H1 (cell line): ENCODE measurements around the gene GPR157. TPM values are rescaled to one million over a fixed set of nuclear protein-coding genes. Genes with fewer than 3 reads are reported as not detected.

Experiments
- POLR2A ChIP-seq, 2 experiments: IDR thresholded peaks; 1 replicate in 1 of 2; 2 replicates in 1 of 2; pipeline ENCODE4 v1.6.1; 2011; ENCODE audit warnings: low read depth in 2 of 2, low read length in 2 of 2, mild to moderate bottlenecking in 2 of 2; ENCODE audit errors: control extremely low read depth in 1 of 2
- polyA plus RNA-seq, 7 experiments: library from polyadenylated mRNA; depleted of rRNA in 3 of 7; stranded (reverse) in 5 of 7; unstranded in 2 of 7; fragments of >200 nt in 5 of 7; fragments of 200-250 nt in 2 of 7; gene quantifications; 1 replicate in 5 of 7; 2 replicates in 1 of 7; 4 replicates in 1 of 7; pipeline versions ENCODE4 v1.2.1 to v1.2.3, GENCODE V29; 2011 to 2013; ENCODE audit warnings: missing spikeins in 2 of 7, mixed read lengths in 2 of 7
- total RNA-seq: library from RNA; stranded (reverse); fragmentation: NEBNext Ultra II Directional; extraction: Animal tissue kit (Norgen Biotek cat#: 25700); gene quantifications from 2 replicates; pipeline ENCODE4 v1.2.1, GENCODE V29; 2021
- TF ChIP-seq, protein P1 (sequence below): fragments of 300-600 bp; sonication (generic); IDR thresholded peaks from 2 replicates; pipeline ENCODE4 v1.7.1; 2012; ENCODE audit warnings: low read length, moderate library complexity, mild to moderate bottlenecking, inconsistent platforms; ENCODE audit not compliant: insufficient replicate concordance

Gene GPR157
- total and polyA plus RNA-seq, 2 of the 8 experiments (the other 6 are each of a cell fraction or from before 2014, with no cell fraction given), result 1.0 to 11.0 TPM

GRCh38 chr1:9105336-9105867, 23.5 kb downstream of the GPR157 start (continued):
- TF ChIP-seq, protein P1, sequence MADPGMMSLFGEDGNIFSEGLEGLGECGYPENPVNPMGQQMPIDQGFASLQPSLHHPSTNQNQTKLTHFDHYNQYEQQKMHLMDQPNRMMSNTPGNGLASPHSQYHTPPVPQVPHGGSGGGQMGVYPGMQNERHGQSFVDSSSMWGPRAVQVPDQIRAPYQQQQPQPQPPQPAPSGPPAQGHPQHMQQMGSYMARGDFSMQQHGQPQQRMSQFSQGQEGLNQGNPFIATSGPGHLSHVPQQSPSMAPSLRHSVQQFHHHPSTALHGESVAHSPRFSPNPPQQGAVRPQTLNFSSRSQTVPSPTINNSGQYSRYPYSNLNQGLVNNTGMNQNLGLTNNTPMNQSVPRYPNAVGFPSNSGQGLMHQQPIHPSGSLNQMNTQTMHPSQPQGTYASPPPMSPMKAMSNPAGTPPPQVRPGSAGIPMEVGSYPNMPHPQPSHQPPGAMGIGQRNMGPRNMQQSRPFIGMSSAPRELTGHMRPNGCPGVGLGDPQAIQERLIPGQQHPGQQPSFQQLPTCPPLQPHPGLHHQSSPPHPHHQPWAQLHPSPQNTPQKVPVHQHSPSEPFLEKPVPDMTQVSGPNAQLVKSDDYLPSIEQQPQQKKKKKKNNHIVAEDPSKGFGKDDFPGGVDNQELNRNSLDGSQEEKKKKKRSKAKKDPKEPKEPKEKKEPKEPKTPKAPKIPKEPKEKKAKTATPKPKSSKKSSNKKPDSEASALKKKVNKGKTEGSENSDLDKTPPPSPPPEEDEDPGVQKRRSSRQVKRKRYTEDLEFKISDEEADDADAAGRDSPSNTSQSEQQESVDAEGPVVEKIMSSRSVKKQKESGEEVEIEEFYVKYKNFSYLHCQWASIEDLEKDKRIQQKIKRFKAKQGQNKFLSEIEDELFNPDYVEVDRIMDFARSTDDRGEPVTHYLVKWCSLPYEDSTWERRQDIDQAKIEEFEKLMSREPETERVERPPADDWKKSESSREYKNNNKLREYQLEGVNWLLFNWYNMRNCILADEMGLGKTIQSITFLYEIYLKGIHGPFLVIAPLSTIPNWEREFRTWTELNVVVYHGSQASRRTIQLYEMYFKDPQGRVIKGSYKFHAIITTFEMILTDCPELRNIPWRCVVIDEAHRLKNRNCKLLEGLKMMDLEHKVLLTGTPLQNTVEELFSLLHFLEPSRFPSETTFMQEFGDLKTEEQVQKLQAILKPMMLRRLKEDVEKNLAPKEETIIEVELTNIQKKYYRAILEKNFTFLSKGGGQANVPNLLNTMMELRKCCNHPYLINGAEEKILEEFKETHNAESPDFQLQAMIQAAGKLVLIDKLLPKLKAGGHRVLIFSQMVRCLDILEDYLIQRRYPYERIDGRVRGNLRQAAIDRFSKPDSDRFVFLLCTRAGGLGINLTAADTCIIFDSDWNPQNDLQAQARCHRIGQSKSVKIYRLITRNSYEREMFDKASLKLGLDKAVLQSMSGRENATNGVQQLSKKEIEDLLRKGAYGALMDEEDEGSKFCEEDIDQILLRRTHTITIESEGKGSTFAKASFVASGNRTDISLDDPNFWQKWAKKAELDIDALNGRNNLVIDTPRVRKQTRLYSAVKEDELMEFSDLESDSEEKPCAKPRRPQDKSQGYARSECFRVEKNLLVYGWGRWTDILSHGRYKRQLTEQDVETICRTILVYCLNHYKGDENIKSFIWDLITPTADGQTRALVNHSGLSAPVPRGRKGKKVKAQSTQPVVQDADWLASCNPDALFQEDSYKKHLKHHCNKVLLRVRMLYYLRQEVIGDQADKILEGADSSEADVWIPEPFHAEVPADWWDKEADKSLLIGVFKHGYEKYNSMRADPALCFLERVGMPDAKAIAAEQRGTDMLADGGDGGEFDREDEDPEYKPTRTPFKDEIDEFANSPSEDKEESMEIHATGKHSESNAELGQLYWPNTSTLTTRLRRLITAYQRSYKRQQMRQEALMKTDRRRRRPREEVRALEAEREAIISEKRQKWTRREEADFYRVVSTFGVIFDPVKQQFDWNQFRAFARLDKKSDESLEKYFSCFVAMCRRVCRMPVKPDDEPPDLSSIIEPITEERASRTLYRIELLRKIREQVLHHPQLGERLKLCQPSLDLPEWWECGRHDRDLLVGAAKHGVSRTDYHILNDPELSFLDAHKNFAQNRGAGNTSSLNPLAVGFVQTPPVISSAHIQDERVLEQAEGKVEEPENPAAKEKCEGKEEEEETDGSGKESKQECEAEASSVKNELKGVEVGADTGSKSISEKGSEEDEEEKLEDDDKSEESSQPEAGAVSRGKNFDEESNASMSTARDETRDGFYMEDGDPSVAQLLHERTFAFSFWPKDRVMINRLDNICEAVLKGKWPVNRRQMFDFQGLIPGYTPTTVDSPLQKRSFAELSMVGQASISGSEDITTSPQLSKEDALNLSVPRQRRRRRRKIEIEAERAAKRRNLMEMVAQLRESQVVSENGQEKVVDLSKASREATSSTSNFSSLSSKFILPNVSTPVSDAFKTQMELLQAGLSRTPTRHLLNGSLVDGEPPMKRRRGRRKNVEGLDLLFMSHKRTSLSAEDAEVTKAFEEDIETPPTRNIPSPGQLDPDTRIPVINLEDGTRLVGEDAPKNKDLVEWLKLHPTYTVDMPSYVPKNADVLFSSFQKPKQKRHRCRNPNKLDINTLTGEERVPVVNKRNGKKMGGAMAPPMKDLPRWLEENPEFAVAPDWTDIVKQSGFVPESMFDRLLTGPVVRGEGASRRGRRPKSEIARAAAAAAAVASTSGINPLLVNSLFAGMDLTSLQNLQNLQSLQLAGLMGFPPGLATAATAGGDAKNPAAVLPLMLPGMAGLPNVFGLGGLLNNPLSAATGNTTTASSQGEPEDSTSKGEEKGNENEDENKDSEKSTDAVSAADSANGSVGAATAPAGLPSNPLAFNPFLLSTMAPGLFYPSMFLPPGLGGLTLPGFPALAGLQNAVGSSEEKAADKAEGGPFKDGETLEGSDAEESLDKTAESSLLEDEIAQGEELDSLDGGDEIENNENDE, result no peak
- TF ChIP-seq POLR2A (IDR thresholded peaks at IDR 0.05; ENCODE audit: control extremely low read depth in 1 of 2, low read depth in 2 of 2, low read length in 2 of 2), result no peak
